IPS-NIHi7 (cell line): Measurements from ENCODE around the gene GPR87.

Source experiments
- DNase-seq: peaks from one replicate; pipeline ENCODE4 v3.0.0; 2012; ENCODE audit warnings: mixed read lengths; ENCODE audit errors: extremely low spot score

GPR87 gene

GRCh38 chr3:151282921-151283320, 33.7 kb downstream of the GPR87 start:
- DNase-seq = peak; percentile 45

- no peak for DNase-seq
These were observed 34.8 kb downstream of the GPR87 start for GRCh38 chr3:151281671-151282324.

- DNase-seq = no peak
These were observed 38.4 kb downstream of the GPR87 start, which contains the start of gene P2RY14 for GRCh38 chr3:151278230-151278629. TSS of gene P2RY14 (minus strand) at chr3:151278542. CDS start at chr3:151214316, 64,226 bp downstream.

- no peak for DNase-seq
These were observed 40.0 kb downstream of the GPR87 start for GRCh38 chr3:151276687-151277042.

GRCh38 chr3:151276038-151276686, 40.5 kb downstream of the GPR87 start:
- no peak for DNase-seq

DNA sequence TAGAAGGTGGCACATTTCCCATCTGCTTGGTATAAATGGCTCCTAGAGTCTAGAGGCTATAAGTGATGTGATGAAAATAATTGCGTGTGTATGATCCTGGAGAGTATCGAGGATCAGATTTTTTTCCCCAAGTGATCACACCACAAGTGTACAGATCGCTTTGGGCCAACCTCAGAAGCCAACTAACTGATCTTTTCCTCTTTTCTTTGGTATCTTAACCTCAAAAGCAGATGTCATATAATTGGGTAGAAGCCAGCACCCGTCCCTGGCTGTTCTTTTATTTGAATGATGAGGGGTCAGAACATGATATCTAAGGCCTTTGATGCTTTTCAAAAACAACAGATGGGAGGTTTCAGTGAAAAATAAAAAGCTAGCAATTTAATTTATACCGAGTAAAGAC, 41.5 kb downstream of the GPR87 start:
- DNase-seq = no peak

- DNase-seq = no peak
These were observed 47.0 kb downstream of the GPR87 start for GRCh38 chr3:151269631-151270030.

GRCh38 chr3:151268267-151269235, 48.1 kb downstream of the GPR87 start:
- no peak for DNase-seq

DNA sequence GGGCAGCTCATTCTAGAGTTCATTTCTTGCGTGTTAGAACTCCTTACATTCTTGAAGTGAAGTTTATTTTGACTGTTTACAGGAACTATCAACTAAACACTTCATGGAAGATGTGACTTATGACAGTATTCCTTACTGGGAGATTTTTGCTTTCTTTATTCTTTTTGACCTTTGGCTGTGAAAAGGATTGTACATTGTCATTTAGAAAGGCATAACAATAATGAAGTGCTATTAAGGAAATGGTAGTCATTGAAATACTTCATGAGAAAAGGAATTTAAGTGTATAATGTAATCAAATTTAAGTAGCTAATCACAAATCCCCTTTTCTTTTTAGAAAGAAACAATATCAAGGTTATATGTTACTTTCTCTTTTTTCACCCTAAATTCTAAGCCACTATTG, 49.6 kb downstream of the GPR87 start:
- no peak for DNase-seq

GRCh38 chr3:151265866-151266265, 50.8 kb downstream of the GPR87 start:
- peak; percentile 31 for DNase-seq

DNA sequence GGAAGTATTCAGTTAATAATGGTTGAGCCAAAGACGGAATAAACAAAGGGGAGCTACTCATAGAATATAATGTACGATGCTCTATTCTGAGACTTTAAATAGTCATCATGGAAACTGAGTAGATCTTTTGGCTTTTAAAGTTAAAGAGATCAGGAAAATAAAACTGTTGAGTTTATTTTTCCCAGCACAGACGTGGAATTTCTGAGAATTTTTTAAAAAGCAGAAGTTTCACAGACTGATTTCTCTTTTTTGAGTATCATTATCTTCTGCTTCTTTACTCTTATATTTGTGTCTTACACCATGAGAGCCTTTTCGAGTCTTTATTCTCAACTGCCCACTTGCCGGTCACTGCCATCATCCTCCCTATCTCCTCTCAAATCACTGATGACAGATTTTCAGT, 51.5 kb downstream of the GPR87 start:
- DNase-seq = no peak

GRCh38 chr3:151264605-151265004, 52.0 kb downstream of the GPR87 start:
- DNase-seq = no peak

DNA sequence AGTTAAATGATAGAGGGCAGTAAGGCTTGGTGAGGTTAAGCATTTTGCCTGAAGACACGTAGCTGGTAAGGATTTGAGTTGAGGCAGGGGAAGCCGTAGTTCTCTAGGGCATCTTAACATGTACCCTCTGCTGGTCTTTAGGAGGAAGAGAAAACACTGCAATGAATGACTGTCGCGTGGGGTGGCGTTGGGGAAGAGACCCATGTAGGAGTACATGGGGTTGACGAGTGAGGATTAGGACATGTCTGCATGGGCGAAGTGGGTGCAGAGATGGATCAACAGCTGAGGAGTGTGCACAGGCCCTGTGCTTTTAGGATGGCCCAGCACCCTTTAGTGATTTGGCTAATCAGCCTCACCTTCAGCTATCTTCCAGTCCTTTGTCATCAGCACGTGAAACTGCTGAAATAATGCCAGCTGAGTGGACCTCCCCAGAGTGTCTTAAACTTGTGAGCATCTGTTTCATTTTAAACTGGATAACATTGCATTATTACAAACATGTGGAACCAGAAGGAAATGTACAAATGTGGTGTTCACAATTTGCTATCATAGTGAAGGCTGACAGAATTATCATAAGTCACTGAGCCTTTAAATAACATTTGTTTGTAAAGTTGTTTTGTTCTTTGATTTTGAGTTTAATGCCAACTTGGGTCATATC, 53.6 kb downstream of the GPR87 start:
- DNase-seq = no peak

DNA sequence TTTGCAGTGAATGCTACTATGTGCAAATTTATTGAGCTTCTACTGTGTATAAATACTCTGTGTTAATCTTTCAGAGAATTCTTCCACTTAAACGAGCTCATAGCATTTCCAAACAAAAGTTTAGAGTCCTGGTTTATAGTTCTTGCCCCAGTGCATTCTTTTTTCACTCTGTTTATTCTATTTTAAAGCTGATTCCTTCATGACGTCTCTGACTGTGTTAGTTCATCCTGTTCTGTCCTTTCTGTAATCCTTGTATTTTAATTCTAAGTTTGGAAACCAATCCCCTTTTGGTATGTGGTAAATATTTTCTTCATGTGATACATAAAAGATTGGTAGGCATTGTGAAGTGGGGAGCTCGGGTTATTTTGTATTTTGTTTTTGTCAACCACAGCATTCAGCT, 57.0 kb downstream of the GPR87 start:
- no peak for DNase-seq

DNA sequence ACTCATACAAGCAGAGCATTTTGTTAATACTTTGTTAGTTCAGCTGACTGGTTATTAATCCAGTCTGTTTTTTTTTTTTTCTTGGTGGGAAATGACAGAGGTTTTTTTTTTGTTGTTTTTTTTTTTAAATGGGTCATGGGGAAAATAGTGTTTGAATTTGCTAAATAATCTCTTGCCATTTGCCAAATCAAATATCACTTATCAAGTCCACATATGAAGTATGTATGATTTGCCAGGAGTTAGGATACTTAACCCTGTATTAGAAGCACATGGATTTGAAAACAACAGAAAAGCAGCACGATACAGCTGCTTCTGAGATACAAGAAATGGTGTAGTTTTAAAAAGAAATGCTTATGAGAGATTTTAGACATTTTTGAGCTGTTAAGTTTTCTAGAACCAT, 59.9 kb downstream of the GPR87 start:
- no peak for DNase-seq

- DNase-seq = no peak
These were observed 67.8 kb downstream of the GPR87 start for GRCh38 chr3:151248772-151249337.
